Left forelimb (tissue), 1 donor: Measurements from ENCODE around the gene ADGRL3.

Experiments
- DNase-seq: peaks from one replicate; pipeline ENCODE4 v3.0.0-alpha.2; 2018; ENCODE audit warnings: low spot score

Gene ADGRL3

DNA sequence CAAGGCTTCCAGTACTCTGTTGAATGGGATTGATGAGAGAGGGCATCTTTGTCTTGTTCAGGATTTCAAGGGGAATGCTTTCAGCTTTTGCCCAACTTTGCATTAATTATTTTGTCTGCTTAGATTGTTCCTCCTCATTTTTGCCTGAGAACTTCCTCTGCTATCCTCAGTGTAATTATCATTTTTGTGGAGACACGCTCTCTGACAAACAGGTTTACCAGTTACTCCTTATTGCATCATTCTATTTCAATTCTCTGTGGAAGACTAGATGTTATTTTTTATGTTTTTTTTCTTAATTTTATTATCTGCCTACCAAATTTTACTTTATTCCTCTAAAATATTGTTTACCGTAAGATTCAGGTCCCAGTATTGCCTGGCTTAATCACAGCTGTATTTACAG, 349.2 kb downstream of the ADGRL3 start:
- no peak for DNase-seq

DNA sequence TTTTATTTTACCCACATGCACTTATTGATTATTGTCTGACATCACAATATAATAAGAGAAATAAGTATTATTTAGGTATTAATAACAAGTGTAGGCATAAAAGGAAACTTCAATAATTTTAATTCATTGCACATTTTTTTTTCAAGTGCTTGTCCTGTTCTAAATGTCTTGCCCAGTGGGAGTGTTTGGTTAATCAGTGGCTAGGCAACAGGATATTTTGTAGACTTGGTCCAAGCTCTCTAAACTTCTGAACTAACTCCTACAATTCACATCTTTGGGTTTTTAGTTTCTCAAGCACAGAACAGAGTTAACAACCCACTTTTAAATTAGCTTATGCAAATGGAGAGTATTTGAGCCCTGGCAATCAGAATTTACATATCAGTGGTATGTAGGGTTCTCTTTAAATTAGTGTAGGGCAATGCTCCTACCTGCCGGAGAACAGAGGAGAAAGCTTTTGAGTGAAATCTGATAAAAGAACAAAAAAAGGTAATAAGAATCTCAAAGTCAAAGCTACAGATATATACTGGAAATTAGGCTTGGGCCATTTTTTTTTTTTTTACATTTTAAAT, 353.5 kb downstream of the ADGRL3 start:
- no peak for DNase-seq

DNA sequence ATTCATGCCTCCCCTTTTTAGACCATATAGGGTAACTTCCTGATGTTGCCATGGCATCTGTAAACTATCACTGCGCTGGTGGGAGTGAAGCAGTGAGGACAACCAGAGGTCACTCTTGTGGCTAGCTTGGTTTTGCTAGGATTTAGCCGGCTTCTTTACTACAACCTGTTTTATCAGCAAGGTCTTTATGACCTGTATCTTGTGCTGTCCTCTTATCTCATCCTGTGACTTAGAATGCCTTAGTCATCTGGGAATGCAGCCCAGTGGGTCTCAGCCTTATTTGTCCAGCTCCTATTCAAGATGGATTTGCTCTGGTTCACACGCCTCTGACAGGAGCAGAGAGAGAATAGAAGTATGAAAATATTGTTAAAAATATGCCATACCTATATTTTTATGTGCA, 355.7 kb downstream of the ADGRL3 start:
- DNase-seq = no peak

DNA sequence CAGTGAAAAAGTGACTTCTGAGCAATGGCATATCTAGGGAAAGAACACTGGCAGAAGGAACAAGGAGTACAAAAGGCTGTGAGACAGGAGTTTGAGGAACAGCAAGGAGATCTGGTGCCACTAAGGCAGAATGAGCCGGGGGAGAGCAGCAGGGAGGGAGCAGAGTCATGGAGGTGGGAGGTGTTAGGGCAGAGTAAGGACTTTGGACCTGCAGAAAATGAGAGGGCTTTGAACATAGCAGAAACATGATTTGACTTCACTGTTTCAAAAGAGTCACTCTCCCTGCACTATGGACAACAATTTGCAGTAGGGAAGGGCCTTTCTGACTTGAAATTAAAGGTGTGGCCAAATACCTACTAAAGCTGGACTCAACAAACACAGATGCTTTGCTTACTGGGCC, 356.2 kb downstream of the ADGRL3 start:
- no peak for DNase-seq

DNA sequence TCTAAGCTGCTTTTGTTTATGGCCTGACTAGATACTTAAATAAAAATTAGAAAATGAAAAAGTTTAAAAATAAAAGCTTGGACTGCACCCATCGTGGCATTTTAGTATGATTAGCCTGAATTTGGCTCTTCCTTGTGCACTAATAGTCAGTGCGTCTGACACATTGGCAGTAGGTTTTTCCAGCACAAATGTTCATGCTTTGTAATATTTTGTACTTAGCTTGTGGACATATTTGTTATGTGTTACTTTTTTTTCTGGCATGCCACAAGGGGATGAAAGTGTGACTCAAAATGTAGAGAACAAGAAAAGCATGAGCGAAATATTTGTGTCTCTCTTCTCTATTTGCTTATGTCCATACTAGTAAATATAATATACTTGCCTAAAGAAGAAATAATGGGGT, 359.3 kb downstream of the ADGRL3 start:
- no peak for DNase-seq

DNA sequence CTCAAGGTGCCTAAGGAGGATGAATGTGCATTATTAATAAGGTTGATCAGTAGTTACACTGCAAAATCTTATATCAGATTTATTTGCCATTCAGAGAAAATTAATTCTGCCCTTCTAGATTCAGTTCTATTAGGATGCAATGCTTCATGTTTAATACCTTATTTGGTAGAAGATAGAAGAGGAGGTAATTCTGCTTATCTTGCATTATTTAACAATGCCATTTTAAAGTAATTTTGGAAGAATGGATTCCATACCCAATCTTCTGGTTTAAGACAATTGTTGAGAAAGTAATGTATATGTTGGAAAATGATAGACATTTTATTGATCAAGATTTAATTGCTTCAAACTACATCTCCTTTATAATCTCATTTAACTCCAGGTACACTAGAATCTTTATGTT, 360.9 kb downstream of the ADGRL3 start:
- no peak for DNase-seq

DNA sequence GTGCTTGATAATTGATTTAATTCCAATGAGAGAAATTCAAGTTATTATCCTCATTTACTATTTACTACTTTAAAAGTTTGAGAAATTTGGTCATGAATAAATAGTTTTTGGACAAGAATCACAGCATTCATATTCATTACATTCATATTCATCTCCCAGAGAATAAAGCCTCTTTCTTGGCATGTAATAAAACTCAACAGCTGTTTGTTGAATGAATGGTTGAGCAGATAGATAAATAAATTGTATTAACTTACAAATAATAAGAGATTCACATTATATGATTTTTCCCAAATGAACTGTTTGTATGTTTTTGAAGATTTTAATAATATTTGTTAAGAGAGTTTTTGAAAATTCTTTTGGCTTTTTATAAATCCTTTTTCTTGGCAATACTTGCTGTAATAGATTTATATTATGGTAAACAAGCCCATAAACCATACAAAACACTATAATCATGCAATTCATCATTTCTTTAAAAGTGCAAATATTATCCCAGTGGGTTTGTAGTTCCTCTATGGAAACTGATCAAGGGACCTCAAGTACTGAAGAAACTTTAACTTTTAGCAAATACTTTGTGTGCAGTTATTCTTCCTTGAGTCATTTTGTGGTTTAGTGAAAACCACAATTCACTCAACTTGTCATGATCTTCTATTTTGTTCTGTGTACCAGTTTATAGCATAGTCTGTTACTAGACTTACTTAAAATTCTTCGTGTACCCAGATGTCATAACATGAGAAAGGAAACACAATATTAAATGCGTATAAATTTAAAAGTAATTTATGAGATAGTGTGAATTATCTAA, 371.8 kb downstream of the ADGRL3 start:
- no peak for DNase-seq

DNA sequence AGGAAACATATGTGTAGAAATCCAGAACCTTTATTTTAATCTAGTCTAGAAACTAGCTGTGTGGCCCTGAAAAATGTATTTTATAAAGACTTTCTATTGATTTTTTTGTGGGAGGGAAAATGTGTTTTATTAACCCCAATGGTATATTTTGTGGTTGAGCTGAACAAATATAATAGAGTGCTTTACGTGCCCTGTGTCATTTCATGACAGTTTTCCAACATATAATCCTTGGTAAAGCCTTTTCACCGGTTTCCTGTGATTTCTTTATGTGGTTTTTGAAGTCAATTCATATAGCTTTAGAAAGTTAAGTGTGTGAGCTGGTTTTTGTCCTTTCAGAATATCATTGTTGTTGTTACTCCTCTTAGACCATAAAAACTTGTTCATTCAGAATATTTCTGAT, 375.7 kb downstream of the ADGRL3 start:
- DNase-seq = no peak

DNA sequence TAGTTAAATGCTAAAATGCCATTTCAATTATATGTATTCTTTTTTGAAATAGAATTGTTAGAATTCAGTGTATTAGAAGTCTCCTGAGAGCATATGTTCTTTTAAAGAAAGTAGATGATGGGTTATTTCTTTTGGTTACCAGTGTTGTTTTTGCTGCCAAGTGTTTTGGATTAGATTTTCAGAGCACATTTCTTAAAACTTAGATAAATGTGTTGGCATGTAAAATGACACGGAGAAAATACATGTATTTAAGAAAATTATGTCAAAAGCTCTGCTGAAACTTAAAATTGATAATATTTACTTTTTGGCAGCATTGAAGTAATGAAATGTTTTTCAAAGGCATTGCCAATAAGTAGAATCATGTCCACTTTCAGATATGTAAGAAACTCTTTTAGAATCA, 379.7 kb downstream of the ADGRL3 start:
- no peak for DNase-seq

DNA sequence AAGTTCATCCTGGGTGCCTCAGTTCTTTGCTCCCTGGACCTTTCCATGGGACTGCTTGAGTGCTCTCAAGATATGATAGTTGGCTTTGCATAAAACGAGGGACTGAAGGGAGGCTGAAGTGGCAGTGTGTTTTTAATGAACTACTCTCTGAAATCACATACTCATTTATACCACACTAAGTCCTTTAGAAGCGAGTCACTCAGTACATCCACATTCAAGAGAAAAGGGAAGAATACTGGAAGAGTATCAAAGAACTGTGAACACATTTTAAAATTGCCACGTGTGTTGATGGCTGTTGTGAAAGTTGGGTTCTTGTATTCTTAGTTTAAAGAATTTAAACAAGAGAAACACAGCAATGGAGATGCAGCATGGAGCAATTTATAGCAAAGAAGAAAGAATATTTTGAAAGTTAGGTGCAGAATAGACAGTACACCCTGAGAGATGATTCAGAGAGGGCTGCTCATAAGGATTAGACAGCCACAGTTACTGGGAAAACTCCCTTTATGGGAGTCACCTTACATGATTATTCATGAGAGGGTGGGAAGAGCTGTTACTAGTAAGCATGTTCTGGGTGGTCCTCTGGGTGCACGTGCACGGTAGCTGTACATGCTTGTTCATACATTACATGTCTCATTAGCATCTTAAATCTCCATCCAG, 380.7 kb downstream of the ADGRL3 start:
- DNase-seq = no peak

DNA sequence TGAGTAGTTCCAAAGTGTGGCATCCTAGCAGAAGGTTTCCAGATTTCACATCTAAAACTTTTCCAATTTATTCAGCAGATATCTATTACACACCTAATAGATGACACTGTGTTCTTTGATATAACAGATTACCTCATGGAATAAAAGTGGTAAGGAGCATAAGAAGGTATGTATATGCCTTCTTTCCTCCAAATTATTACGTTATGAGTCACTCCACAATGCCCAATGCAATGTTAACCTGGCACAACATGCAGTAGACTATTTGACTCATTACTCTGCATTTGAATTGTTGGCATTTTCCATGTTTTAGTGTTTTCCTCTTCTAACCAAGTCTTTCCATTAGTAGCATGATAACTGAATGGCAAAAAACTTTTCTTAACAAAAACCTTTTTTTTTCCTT, 383.6 kb downstream of the ADGRL3 start:
- no peak for DNase-seq

DNA sequence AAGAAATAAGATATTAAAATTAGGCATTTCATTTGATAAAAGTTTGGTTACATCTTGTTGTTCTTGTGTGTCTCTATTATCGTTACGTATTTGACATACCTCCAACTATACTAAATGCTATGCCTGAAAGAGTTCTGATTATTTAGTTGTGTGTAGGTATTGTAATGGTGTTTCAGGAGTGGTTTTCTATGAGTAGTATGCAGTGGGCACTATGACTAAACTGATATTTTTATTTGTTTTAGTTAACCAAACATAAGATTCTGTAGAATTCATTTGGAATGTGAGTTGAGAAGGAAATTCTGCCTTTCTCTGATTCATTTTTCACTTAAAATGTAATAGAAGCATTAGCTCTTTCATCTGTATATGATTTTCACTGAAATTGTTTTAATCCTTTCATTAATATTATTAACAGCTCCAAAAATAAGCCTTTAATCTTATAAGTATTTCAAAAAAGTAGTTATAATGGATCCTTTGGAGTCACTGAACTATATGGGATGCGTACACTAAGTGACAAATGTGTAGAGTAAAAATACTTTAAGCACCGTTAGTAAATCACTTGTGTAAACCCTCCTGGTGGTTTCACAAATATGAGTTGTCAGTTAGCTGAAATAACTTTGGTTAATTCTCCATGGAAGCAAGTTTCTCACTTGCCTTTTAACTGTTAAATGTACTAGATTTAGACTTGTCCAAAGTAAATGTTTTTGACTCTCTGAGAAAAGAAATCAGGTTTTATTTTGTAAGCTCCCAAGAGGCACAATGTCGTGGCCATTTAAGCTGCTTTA, 388.7 kb downstream of the ADGRL3 start:
- no peak for DNase-seq

DNA sequence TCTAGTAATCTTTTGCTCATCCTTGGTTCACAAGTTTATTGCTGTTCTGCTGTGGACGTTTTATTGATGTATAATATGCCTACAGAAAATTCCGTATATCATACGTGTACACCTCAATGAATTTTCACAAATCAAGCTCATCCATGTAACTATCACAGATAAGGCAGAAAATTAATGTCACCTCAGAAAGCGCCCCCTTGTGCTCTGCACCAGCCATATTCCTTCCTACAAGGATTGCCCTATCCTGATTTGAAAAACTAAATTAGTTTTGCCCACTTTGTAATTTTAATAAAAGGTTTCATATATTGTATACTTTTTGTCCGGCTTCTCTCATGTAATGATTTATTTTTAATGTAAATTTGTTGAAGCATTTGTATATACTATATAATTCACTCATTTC, 390.8 kb downstream of the ADGRL3 start:
- no peak for DNase-seq

DNA sequence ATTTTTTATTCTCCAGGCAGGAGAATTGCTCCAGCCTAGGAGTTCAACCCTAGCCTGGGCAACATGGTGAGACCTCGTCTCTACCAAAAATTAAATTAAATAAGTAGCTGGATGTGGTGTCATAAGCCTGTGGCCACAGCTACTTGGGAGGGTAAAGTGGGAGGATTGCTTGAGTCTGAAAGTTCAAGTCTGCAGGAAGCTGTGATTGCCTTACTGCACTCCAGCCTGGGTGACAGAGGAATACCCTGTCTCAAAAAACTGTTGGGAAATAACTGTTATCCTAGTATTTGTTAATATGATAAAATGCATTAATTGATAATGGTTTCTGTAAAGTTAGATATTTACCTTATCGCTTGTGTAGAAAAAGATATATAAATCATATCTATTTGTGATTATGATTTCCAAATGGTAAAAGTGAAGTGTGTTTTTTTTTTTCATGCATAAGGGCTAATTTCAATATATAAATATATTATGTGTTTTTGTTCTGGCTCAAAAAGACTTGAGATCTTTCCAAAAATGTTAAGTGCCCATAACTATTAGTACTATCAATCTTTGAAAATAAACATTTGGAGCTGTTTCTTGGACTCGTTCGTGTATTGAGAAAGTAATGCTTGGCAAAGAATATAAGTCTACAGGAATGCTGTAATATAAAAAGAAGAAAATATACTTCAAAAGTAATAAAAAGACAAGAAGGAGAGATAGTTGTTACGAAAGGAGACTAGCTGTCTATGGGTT, 396.6 kb downstream of the ADGRL3 start:
- DNase-seq = no peak

DNA sequence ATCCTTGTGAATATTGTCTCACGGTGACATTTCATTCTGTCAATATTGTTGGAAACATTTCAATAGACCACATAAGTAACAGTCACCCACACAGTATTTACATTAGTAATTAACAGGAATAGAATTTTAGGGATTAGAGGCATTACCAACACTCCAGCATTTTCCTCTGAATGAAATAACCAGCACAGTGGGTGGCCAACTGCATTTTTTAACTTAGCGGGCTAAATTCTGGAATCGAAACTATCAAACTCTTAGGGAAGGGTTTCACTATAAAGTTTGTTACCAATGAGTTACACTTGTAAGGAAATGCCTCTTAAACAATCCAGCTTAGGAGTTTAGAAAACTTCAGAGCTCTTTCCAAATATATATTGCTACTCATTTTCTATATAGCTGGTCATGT, 403.0 kb downstream of the ADGRL3 start:
- DNase-seq = no peak

DNA sequence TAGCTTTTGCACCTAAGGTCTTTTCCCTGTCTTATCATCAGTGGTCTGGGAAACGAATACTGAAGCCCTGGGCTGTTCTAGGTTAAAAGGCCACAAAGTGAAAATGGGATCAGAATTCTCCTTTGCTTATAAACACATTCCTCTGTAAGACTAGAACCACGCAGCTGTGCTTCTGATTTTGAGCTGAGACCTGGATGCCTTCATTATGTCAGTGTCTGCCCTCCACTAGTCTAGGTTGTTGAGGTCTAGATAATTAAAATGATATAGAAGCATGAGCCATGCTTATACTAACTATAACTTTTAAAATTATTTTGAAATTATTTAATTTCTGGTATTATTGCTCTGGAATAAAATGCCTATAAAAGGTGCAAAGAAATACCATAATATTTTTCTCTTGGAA, 403.9 kb downstream of the ADGRL3 start:
- DNase-seq = no peak

DNA sequence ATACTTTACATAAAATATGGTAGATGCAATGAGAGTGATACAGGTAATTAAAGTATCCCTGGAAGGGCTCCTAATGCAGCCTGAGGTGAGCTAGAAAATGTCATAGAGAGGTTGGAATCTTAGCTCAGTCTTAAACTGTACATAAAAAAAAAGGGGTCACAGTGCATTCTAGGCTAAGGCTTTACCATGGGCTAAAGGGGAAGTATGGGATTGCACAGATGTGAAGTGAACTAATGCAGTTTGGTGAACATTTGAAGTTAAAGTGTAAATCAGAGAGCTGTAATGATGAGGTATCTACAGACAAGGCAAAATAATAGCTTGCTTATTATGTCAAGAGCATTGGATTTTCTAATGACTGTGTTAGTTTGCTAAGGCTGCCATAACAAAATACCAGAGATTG, 405.9 kb downstream of the ADGRL3 start:
- DNase-seq = no peak

DNA sequence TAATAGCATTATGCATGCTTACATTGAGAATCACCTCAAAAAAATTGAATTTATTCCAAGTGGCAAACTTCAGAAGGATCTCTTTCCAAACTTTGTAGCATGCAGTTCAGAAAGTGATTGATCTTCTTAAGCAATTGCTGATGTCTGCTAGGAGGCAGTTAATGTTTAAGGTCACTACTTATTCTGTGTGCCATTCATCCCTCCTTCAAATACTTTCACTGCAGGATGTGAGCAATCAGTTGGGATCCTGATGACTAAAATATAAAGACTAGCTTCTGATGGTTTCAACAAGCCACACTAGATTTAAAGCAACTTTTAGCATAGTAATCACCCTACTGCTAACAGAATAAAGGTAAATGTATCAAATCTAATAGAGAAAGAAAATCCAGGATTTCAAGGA, 414.1 kb downstream of the ADGRL3 start:
- DNase-seq = no peak

DNA sequence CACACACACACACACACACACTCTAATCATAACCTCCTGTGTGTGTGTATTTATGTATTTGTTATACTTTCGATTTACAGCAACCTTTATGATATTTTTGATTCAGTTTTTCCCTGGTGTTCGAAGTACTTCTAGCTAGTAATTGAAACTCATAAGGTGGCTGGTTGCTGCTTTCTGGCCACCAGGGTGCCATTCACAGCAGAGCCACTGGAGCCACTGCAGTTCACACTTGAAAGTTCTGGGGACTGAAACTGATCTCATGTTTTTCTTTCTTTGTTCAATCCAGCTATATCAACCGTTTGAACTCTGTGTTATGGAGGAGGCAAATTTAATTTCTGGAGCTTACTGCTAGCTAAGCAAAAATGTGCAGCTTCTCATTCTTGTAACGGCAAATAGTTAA, 419.4 kb downstream of the ADGRL3 start:
- no peak for DNase-seq

DNA sequence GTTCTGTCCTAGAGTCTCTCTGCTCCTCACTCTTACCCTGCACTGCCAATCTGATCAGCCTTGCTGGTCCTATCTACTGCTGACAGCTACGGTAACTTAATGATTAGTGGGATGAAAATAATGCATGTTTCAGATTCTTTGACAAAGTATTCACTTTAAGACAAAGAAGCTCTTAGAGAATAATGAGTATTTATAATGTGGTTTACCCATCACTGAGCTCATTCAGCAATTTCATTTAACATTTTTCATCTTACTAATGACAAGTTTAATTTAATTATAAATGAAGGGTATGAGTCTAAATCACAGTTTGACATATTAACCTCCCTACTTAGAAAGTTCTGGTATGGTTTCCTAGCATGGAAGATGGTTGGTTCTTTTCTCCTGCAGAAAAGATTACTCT, 428.2 kb downstream of the ADGRL3 start:
- DNase-seq = no peak

DNA sequence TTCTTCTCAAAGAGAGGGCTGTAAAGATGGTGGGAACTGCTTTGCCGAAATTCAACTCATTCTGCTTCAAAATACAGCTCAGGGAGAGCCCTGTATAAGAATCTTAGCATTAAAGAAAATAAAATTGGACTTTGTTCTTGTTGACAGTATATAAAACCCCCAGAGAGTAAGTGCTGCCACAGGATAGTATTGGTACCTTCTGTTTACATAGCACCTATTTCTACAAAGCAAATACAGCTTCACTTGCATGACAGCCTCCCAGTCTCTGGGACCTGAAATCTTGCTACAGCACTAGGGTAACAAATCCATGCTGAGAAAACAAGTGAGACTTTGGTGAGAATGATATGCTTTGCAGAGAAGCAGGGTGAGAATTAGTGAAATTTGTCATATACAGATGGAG, 428.6 kb downstream of the ADGRL3 start:
- DNase-seq = no peak

DNA sequence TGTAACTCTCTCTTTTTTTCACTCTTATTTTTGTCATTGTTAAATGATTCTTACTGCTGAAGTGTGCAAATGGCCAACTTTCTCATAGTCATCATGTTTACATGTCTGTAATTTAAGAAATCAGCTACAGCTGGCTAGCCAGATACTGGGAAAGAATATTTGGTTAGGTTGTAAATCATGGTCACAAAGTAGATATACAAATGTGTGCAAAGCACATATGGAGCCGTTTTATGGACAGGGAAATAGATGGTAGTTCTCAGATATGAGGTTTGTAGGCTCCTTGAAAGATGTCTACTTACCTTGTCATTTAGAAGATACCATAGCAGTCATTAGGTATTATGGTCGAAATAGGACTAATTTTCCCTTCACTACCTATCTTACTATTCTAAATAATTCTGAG, 430.4 kb downstream of the ADGRL3 start:
- no peak for DNase-seq
